ENCODE results near the gene ZRANB3.

DNA sequence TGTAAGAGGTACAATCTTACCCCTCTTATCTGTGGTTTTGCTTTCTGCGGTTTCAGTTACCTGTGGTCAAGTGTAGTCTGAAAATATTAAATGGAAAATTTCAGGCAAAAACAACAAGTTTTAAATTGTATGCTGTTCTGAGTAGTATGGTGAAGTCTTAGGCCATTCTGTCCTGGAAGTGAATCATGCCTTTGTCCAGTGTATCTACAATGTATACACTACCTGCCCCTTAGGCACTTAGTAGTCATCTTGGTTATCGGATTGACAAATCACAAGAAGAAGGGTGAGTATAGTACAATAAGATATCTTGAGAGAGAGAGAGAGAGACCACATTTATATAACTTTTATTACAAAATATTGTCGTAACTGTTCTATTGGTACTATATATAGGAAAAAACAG, 435.4 kb downstream of the ZRANB3 start:
- TF ChIP-seq, protein P1, sequence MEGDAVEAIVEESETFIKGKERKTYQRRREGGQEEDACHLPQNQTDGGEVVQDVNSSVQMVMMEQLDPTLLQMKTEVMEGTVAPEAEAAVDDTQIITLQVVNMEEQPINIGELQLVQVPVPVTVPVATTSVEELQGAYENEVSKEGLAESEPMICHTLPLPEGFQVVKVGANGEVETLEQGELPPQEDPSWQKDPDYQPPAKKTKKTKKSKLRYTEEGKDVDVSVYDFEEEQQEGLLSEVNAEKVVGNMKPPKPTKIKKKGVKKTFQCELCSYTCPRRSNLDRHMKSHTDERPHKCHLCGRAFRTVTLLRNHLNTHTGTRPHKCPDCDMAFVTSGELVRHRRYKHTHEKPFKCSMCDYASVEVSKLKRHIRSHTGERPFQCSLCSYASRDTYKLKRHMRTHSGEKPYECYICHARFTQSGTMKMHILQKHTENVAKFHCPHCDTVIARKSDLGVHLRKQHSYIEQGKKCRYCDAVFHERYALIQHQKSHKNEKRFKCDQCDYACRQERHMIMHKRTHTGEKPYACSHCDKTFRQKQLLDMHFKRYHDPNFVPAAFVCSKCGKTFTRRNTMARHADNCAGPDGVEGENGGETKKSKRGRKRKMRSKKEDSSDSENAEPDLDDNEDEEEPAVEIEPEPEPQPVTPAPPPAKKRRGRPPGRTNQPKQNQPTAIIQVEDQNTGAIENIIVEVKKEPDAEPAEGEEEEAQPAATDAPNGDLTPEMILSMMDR (conservative IDR thresholded peaks at IDR 0.05; ENCODE audit: low read depth, low read length) = no peak
- TF ChIP-seq EZH2 (IDR thresholded peaks at IDR 0.05; ENCODE audit: borderline replicate concordance, low read depth, low read length, poor library complexity, severe bottlenecking) = no peak

All from A673 (cell line).